LNCaP clone FGC (cell line): ENCODE results near the gene SPOCD1.

Experiments used
- DNase-seq: peaks from one replicate; pipeline ENCODE4 v3.0.0-alpha.2; 2011; ENCODE audit warnings: low read depth
- H3K4me3 ChIP-seq: 2 replicates; pipeline ENCODE4 v1.5.1; 2011; ENCODE audit warnings: mild to moderate bottlenecking, low read depth, low read length, control low read depth
- CTCF ChIP-seq: IDR thresholded peaks from 2 replicates; pipeline ENCODE4 v1.5.1; 2012; ENCODE audit warnings: mild to moderate bottlenecking; ENCODE audit not compliant: control insufficient read depth, insufficient read depth; ENCODE audit errors: extremely low read depth

SPOCD1 gene

GRCh38 chr1:31761883-31762282 is 53.9 kb downstream of the SPOCD1 start:
- DNase-seq = no peak
- no peak for TF ChIP-seq CTCF
- no peak overlapping the region for H3K4me3 ChIP-seq

DNA sequence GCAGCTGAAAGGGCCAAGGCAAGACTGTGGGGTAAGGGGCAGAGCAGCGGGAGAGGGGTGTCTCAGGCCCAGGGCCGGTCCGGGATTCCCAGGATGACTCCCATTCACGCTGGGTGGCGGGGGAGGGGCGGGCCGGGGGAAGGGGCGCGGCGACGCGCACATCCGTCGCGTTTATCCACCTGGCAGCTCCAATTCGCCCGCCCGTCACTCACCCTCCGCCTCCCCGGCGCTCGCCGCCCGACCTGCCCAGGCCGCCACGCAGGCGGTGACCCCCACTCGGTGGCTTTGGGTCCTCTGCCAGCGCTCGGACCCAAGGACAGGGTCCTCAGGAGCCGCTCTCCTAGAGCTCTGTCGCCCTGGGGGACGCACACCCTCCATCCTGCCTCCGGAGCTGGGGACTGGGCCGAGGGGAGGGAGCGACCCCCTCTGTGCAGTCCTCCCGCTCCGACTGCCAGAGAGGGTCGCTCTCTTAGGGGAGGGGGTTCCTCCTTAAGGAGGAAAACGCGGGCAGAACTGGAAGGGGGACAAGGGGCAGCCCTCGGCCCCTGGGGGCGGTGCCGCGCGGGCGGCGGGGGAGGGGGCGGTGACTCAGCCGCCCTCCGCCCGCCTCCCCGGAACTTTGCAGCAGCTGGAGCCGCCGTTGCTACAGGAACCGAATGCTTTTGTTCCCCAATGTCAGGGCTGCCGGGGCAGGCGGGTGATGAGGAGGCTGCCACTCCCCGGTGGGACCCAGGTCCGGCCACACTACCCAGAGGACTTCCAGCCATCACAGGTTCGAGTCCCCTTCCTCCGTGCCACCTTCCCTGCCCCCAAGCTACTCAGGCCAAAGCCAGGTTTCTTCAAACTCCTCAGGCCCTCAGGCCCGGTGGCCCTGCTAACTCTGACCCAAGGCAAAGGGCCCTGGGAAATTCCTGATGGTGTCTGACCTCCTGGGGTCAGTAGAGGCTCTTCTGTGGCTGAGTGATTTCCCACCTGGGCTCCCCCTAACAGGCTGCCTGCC is 55.1 kb downstream of the SPOCD1 start:
- no peak overlapping the region for H3K4me3 ChIP-seq
- no peak for DNase-seq
- no peak for TF ChIP-seq CTCF

DNA sequence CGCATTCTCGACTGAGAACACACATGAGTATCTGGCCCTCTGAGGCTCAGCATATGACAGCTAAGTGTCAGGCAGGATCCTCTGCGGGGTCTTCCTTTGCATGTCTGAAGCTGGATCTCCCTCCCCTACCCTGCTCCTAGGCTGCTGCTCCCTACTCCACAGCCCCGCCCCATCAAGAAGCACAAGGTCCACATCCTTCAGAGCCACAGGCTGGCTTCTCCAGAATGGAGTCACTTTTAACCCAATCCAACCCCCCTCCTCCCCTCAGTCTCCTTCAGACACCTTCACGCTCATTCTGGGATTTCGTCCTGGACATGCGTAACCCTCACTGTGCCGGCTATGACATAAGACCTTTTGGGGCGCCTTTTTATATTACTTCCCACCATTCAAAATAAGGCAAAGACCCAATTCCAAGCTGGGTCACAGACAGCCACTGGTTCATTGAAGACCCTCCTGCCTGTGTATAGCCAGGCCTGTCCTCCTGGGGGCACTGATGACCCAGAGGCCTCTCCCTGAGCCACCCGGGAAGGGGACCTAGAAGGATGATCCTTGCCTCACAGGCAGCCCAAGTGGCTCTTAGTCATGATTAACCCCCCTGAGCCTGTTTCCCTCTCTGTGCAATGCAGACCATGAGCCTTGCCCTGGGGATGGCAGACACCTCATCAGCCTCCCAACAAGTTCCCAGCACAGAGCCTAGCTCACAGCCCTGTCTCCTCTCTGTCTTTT is 56.4 kb downstream of the SPOCD1 start:
- TF ChIP-seq CTCF = no peak
- no peak for DNase-seq
- no peak overlapping the region for H3K4me3 ChIP-seq

DNA sequence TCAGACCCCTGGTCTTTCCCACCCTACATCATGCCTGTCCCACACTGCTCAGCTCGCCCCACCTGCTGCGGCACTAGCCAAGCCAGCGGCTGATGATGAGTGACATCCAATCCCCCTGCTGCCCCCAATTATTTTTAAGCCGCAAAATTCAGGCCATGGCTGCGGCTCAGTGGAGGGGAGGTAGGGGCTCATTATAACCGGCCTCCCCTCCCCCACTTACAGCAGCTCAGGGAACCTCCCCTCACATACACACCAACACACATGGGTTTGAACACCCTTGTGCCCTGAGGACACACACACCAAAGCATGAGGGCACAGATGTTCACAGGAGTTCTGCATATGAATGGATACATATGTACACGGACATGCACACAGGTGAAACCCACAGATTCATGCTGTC is 57.0 kb downstream of the SPOCD1 start:
- no peak overlapping the region for H3K4me3 ChIP-seq
- DNase-seq = no peak
- TF ChIP-seq CTCF = no peak

DNA sequence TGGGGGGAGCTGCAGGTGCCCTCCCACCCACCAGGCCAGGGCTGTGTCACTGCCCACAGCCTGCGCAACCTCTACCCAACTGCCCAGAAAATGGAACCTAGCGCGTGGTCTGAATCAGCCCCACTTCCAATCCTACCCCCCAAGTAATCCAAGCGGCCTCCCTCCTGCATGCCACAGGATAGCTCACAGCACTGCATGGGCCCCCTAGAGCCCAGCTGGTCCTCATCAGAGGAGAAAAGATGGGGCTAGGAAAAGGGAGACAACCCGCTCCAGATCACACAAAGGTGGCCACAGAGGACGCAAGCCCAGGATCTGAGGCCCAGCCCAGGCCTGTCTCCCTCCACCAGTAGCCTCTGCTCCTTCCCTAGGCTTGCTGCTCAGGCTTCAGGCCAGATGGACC is 57.8 kb downstream of the SPOCD1 start:
- DNase-seq = no peak
- TF ChIP-seq CTCF = no peak
- no peak overlapping the region for H3K4me3 ChIP-seq

DNA sequence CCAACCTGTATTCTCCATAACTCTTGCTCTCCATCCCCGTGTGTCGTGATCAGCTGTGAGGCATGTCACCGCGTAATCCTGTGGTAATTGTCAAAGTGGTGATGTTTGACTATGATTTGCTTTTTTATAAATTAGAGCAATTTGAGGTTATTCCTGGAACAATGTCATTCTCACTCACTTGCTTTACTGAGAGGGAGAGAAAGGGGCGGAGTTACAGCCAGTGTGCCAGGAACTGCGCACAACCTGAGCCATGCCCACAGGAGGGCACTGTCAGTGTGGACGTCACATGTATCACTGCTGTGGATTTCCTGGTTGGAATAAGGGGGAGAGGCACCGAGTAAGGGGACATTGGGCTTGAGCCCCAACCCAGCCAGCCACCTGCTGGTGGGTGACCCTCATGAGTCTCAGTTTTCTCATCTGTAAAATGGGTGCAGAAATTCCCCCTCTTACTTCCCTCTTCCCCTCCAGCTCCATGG is 58.6 kb downstream of the SPOCD1 start:
- no peak for TF ChIP-seq CTCF
- DNase-seq = no peak
- no peak overlapping the region for H3K4me3 ChIP-seq

DNA sequence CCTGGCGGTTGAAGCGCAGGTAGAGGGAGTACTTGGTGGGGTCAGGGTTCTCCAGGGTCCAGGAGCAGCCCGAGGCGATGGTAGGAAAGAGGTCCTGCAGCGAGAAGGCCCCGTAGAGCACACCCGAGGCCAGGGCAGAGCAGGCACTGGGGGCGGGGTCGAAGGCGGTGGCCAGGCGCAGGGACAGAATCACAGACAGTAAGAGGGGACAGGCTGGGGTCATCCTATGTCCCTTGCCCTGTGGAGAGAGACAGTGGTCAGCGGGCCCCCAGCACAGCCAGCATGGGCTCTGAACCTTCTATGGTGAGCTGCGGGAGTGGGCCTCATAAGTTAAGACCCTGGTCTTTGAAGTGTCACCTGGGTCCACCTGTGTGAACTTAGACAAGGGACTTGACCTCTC is 59.2 kb downstream of the SPOCD1 start:
- no peak for TF ChIP-seq CTCF
- DNase-seq = no peak

More for the DNA sequence above, 59.2 kb downstream of the SPOCD1 start:
- H3K4me3 ChIP-seq = no peak overlapping the region
